ENCODE results near the gene ACOD1. TPM values are rescaled to one million over a fixed set of nuclear protein-coding genes. Genes with fewer than 3 reads are reported as not detected.

The ACOD1 gene
- total RNA-seq, 3 donors from 2014 or later = not detected

DNA sequence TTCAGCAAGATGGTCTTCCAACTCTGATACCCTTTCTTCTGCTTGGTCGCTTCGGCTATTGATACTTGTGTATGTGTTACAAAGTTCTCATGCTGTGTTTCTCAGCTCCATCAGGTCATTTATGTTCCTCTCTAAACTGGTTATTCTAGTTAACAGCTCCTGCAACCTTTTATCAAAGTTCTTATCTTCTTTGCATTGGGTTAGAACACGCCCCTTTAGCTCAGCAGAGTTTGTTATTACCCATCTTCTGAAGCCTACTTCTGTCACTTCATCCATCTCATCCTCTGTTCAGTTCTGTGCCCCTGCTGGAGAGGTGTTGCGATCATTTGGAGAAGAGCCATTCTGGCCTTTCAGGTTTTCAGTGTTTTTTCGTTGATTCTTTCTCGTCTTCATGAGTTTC lies 18.7 kb downstream of the ACOD1 start:
- Histone ChIP-seq H3K36me3 (ENCODE audit: low read depth) (no peaks in the 10 kb centered on the region), H3K9me3 (no peaks in the 10 kb centered on the region), H3K4me3 (no peak overlapping the region), H3K4me1 (ENCODE audit: low read depth) (no peaks in the 10 kb centered on the region)
- ATAC-seq (no peak), DNase-seq (no peak)
- intact Hi-C loops (cut with DNase I, micrococcal nuclease) = no loop called here
- TF ChIP-seq, protein P1, sequence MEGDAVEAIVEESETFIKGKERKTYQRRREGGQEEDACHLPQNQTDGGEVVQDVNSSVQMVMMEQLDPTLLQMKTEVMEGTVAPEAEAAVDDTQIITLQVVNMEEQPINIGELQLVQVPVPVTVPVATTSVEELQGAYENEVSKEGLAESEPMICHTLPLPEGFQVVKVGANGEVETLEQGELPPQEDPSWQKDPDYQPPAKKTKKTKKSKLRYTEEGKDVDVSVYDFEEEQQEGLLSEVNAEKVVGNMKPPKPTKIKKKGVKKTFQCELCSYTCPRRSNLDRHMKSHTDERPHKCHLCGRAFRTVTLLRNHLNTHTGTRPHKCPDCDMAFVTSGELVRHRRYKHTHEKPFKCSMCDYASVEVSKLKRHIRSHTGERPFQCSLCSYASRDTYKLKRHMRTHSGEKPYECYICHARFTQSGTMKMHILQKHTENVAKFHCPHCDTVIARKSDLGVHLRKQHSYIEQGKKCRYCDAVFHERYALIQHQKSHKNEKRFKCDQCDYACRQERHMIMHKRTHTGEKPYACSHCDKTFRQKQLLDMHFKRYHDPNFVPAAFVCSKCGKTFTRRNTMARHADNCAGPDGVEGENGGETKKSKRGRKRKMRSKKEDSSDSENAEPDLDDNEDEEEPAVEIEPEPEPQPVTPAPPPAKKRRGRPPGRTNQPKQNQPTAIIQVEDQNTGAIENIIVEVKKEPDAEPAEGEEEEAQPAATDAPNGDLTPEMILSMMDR (IDR thresholded peaks at IDR 0.05) = no peak

DNA sequence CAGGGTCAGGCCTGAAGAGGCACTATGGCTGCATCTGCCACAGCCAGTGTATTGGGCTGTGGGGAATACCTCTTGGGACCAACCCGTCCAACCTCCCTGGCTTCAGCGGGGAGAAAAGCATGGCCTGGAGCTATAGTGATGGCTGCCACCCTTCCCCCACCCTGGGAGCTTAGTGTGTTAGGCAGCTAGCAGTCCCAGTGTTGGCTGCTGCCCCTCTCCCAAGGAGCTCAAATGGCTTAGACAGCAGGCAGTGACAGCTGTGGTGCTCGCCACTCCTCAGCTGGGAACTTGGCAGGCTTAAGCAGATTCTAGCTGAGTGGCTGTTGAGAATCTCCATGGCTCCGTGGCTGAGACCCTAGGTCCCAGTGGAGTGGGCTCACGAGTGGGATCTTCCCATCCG lies 19.7 kb downstream of the ACOD1 start:
- Histone ChIP-seq H3K4me1 (ENCODE audit: low read depth) (no peaks in the 10 kb centered on the region), H3K36me3 (ENCODE audit: low read depth) (no peaks in the 10 kb centered on the region), H3K4me3 (no peak overlapping the region), H3K9me3 (no peaks in the 10 kb centered on the region)
- ATAC-seq = no peak
- intact Hi-C loops (cut with DNase I, micrococcal nuclease) = no loop called here
- DNase-seq = no peak
- TF ChIP-seq, protein P1 (IDR thresholded peaks at IDR 0.05) = no peak

DNA sequence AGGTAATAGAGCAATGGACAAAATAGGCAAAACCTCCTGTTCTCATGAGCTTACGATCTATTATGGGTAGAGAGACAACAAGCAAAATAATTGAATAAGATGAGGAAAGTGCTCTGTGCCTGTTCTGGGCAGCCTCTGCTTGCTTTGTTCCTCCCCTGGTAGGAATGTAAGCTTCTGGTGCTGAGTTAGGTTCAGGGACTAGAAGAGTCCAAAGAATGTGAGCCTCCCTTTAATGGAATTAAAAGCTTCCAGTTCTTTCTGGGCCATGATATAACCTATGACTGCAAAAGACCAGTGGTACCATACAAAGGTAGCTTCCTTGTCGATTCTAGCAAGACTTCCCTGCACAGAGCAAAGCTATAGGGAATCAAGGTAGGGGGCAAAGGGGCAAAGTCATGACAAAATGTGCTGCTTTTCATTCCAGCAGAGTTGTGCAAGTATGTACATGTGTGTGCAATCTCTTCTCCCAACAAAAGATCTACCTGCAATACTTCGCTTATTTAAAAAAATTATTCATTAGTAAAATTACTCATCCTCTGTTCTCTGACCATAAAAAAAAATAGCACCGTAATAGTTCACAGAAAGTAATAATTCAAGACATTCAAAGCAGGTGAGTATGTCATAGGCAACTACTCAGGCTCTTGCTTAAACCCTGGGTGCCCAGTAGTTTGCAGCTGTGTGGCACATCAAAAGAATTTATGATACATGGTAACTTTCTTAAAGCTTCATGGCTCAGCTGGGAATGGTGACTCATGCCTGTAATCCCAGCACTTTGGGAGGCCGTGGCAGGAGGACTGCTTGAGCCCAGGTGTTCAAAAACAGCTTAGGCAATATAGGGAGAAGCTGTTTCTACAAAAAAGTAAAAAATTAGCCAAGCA lies 21.4 kb downstream of the ACOD1 start:
- no peaks in the 10 kb centered on the region for H3K36me3 ChIP-seq (ENCODE audit: low read depth)
- intact Hi-C loops (cut with DNase I, micrococcal nuclease) = no loop called here
- no peak overlapping the region for H3K4me3 ChIP-seq
- H3K9me3 ChIP-seq = no peaks in the 10 kb centered on the region
- TF ChIP-seq, protein P1 (IDR thresholded peaks at IDR 0.05) = no peak
- no peak for ATAC-seq
- no peaks in the 10 kb centered on the region for H3K4me1 ChIP-seq (ENCODE audit: low read depth)
- DNase-seq = no peak

DNA sequence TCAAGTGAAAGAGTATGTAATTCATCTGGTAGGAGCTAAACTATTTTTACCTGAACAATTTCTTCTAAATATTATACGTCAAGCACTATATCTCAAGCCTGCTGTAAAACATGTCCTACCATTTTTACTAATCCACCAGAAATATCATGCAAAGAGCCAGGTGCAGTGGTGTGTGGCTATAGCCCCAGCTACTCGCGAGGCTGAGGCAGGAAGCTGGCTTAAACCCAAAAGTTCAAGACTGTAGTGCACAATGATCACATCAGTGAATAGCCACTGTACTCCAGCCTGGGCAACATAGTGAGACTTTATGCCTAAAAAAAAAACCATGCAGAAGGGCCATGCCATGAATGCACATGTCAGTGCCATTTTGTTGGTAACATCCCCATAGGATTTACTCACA lies 22.9 kb downstream of the ACOD1 start:
- ATAC-seq = no peak
- intact Hi-C loops (cut with DNase I, micrococcal nuclease) = no loop called here
- no peak overlapping the region for H3K4me3 ChIP-seq
- H3K36me3 ChIP-seq (ENCODE audit: low read depth) = no peaks in the 10 kb centered on the region
- DNase-seq = no peak
- TF ChIP-seq, protein P1 (IDR thresholded peaks at IDR 0.05) = no peak
- no peaks in the 10 kb centered on the region for H3K9me3 ChIP-seq
- H3K4me1 ChIP-seq (ENCODE audit: low read depth) = no peaks in the 10 kb centered on the region

DNA sequence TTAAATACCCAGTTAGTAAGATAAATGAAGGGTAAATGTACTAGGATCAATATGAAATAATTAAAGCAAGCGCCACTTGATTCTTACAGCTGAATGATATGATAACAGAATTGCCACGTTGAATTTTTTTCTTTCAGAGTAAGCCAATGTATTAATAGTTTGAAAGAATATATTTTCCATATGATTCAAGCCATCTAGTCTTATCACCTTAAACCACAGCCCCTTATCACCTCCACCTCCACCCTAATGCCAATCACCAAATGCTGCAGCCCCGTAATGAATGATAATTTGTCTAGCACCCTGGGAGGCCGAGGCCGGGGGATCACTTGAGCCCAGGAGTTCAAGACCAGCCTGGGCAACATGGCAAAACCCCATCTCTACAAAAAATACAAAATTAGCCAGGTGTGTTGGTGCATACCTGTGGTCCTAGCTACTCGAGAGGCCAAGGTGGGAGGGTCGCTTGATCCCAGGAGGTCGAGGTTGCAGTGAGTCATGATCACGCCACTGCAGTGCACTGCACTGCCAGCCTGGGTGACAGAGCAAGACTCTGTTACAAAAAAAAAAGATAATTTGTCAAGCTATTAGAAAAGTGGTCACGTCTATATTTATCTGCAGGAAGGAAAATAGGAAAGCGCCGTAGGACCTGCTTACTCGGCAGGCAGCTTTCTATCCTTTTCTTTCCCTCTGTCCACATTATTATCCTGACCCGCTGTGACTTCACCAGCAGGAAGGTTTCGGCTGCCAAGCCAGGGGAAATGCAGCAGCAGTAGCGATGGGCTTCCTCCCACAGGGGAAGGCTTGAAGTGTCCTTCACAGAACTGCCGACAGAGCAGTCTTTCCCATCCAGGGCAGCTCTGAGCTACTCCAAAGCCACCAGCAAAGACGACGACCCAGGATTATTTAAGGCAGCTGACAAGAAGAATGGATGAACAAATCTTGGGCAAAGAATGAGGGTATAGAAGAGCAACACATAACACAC lies 23.8 kb downstream of the ACOD1 start:
- Histone ChIP-seq H3K4me1 (ENCODE audit: low read depth) (no peaks in the 10 kb centered on the region), H3K9me3 (no peaks in the 10 kb centered on the region), H3K36me3 (ENCODE audit: low read depth) (no peaks in the 10 kb centered on the region), H3K4me3 (no peak overlapping the region)
- DNase-seq = no peak
- intact Hi-C loops (cut with DNase I, micrococcal nuclease) = no loop called here
- no peak for ATAC-seq
- TF ChIP-seq, protein P1 (IDR thresholded peaks at IDR 0.05) = no peak
